Femur (tissue), 1 donor: ENCODE results near the gene PLCL1.

Experiments
- DNase-seq: peaks from one replicate; pipeline ENCODE4 v3.0.0-alpha.2; 2017

PLCL1 gene

GRCh38 chr2:197804049-197804757, at the start of gene PLCL1:
Gene PLCL1, plus strand, starts transcription at chr2:197804593.
- DNase-seq = peak; percentile 92

- no peak for DNase-seq
Observed at GRCh38 chr2:197759013-197759412, 45.4 kb upstream of the PLCL1 start.

- DNase-seq = no peak
Observed at GRCh38 chr2:197759625-197760292, 44.6 kb upstream of the PLCL1 start.

GRCh38 chr2:197760293-197760657, 44.1 kb upstream of the PLCL1 start:
- DNase-seq = no peak

- DNase-seq = no peak
Observed at GRCh38 chr2:197777823-197778407, 26.5 kb upstream of the PLCL1 start.

GRCh38 chr2:197779261-197779660, 25.1 kb upstream of the PLCL1 start:
- DNase-seq = no peak

- no peak for DNase-seq
Observed at GRCh38 chr2:197782126-197782525, 22.3 kb upstream of the PLCL1 start.

GRCh38 chr2:197784956-197785941, 19.1 kb upstream of the PLCL1 start, which contains the start of gene BOLL:
Gene BOLL, minus strand, starts transcription at chr2:197785319. Its CDS starts 3,469 bp downstream, at chr2:197781850.
- DNase-seq = no peak

- DNase-seq = peak; percentile 66
Observed at GRCh38 chr2:197786010-197786877, 18.1 kb upstream of the PLCL1 start.

GRCh38 chr2:197793456-197793855, 10.9 kb upstream of the PLCL1 start:
- DNase-seq = no peak

- no peak for DNase-seq
Observed at GRCh38 chr2:197795277-197795676, 9.1 kb upstream of the PLCL1 start.

- no peak for DNase-seq
Observed at GRCh38 chr2:197798187-197798586, 6.2 kb upstream of the PLCL1 start.

GRCh38 chr2:197799068-197799467, 5.3 kb upstream of the PLCL1 start:
- no peak for DNase-seq

- DNase-seq = no peak
Observed at GRCh38 chr2:197800091-197800490, 4.3 kb upstream of the PLCL1 start.

- no peak for DNase-seq
Observed at GRCh38 chr2:197801033-197801432, 3.4 kb upstream of the PLCL1 start.

GRCh38 chr2:197803033-197803444, 1.4 kb upstream of the PLCL1 start:
- peak; percentile 18 for DNase-seq

- peak; percentile 39 for DNase-seq
Observed at GRCh38 chr2:197804758-197805714, 643 bp downstream of the PLCL1 start.

GRCh38 chr2:197805715-197806633, 1.6 kb downstream of the PLCL1 start:
- DNase-seq = no peak

GRCh38 chr2:197809064-197809463, 4.7 kb downstream of the PLCL1 start:
- DNase-seq = no peak
